WTC11 (cell line): ENCODE results near the gene ARMH2. TPM values are rescaled to one million over a fixed set of nuclear protein-coding genes. Genes with fewer than 3 reads are reported as not detected.
A peak's percentile ranks its signal among the peaks of the same experiment; 100 is the strongest.

ENCODE experiments used
- ATAC-seq: fragments of 200-7000 bp; cut with Tn5 transposase; 2 replicates; pipeline ENCODE4 v1.10.0; 2021; ENCODE audit warnings: mild to moderate bottlenecking, moderate library complexity
- CTCF ChIA-PET: fragments of 300-600 bp; sonication (Branson Sonifier 250); formaldehyde crosslinking; loops from one replicate; lab custom pipeline; 2021; ENCODE audit warnings: antibody characterized with exemption; lab: Charles Lee
- POLR2A ChIA-PET: fragments of 350-600 bp; sonication (Branson Sonifier 250); formaldehyde crosslinking; loops from one replicate; lab custom pipeline; 2021; ENCODE audit warnings: antibody characterized with exemption; lab: Charles Lee
- DNase-seq: peaks from one replicate; pipeline ENCODE4 v3.0.0; 2021; ENCODE audit warnings: low spot score
- H3K27ac Mint-ChIP-seq: 2 replicates; pipeline ENCODE4 v1.8.0; 2021; ENCODE audit warnings: mixed read lengths
- H3K27me3 Mint-ChIP-seq: 2 replicates; pipeline ENCODE4 v1.8.0; 2021; ENCODE audit warnings: low read depth, mild to moderate bottlenecking, moderate library complexity, mixed read lengths
- H3K36me3 Mint-ChIP-seq: 2 replicates; pipeline ENCODE4 v1.8.0; 2021; ENCODE audit warnings: mixed read lengths
- H3K4me1 Mint-ChIP-seq: 2 replicates; pipeline ENCODE4 v1.8.0; 2022; ENCODE audit warnings: mixed read lengths
- H3K4me3 Mint-ChIP-seq: 2 replicates; pipeline ENCODE4 v1.8.0; 2021; ENCODE audit warnings: mild to moderate bottlenecking, moderate library complexity, mixed read lengths
- H3K9me3 Mint-ChIP-seq: 2 replicates; pipeline ENCODE4 v1.8.0; 2021; ENCODE audit warnings: mixed read lengths
- ELF4 ChIP-seq: sonication (generic); formaldehyde crosslinking; IDR thresholded peaks from 2 replicates; pipeline ENCODE4 v1.8.1; 2022; ENCODE audit warnings: low read depth, mild to moderate bottlenecking, moderate library complexity, missing genetic modification reagents
- ETV6 ChIP-seq: sonication (generic); formaldehyde crosslinking; IDR thresholded peaks from 2 replicates; pipeline ENCODE4 v1.8.1; 2022; ENCODE audit warnings: mild to moderate bottlenecking, missing genetic modification reagents
- FOXK1 ChIP-seq: sonication (generic); formaldehyde crosslinking; IDR thresholded peaks from 2 replicates; pipeline ENCODE4 v1.8.0; 2022; ENCODE audit warnings: mild to moderate bottlenecking, moderate library complexity, missing genetic modification reagents
- GTF2I ChIP-seq: fragments of 250-450 bp; sonication (Bioruptor Pico); conservative IDR thresholded peaks from 2 replicates; pipeline ENCODE4 v1.4.0; 2021; ENCODE audit warnings: mild to moderate bottlenecking
- PRDM15 ChIP-seq: sonication (generic); formaldehyde crosslinking; IDR thresholded peaks from 2 replicates; pipeline ENCODE4 v1.8.0; 2022; ENCODE audit warnings: missing genetic modification reagents
- SP1 ChIP-seq: sonication (generic); formaldehyde crosslinking; conservative IDR thresholded peaks from 2 replicates; pipeline ENCODE4 v1.8.1; 2022; ENCODE audit warnings: missing genetic modification reagents
- ZBTB21 ChIP-seq: sonication (generic); formaldehyde crosslinking; IDR thresholded peaks from 2 replicates; pipeline ENCODE4 v1.8.1; 2023; ENCODE audit warnings: mild to moderate bottlenecking, missing genetic modification reagents, borderline replicate concordance
- total RNA-seq: library from RNA; stranded (reverse); gene quantifications from 3 replicates; pipeline ENCODE4 v1.2.3, GENCODE V29; 2021
- TF ChIP-seq, protein P1 (sequence below): sonication (generic); formaldehyde crosslinking; IDR thresholded peaks from 2 replicates; pipeline ENCODE4 v1.8.1; 2022; ENCODE audit warnings: low read depth, mild to moderate bottlenecking, moderate library complexity, missing genetic modification reagents, borderline replicate concordance
- TF ChIP-seq, protein P2 (sequence below): fragments of 250-450 bp; sonication (Bioruptor Pico); IDR thresholded peaks from 2 replicates; pipeline ENCODE4 v1.9.0; 2021; ENCODE audit warnings: mild to moderate bottlenecking, borderline replicate concordance

The ARMH2 gene
- total RNA-seq, 1 experiment from 2014 or later: not detected

GRCh38 chr6:24802271-24803059, 3.7 kb upstream of the ARMH2 start:
- TF ChIP-seq ELF4 (CRISPR knock-in tag) (no peak), GTF2I (CRISPR knock-in tag) (no peak)
- Mint-ChIP-seq H3K9me3 (no peaks in the 10 kb centered on the region), H3K27ac (peak overlapping the region; percentile 89; the same call in 1 of the 2 replicates), H3K27me3 (no peaks in the 10 kb centered on the region), H3K4me3 (no peak overlapping the region), H3K36me3 (no peaks in the 10 kb centered on the region), H3K4me1 (peaks cover 11% of the 10 kb centered on the region)
- no peak for DNase-seq
- ATAC-seq: no peak
- POLR2A ChIA-PET: interaction anchor here (0.7 kb wide), 2 partner anchors 157 to 478 kb away, joined by 6 read pairs; no protein-coding TSS in a partner anchor
- CTCF ChIA-PET: interaction anchor here (0.6 kb wide), 1 partner anchor 222 kb away, joined by 4 read pairs; no protein-coding TSS in a partner anchor

GRCh38 chr6:24799541-24799915, 811 bp upstream of the ARMH2 start:
- ChIA-PET CTCF (interaction anchor here (0.7 kb wide), 1 partner anchor 271 kb away, joined by 3 read pairs; no protein-coding TSS in a partner anchor), POLR2A (no interaction called here)
- TF ChIP-seq, protein P1, sequence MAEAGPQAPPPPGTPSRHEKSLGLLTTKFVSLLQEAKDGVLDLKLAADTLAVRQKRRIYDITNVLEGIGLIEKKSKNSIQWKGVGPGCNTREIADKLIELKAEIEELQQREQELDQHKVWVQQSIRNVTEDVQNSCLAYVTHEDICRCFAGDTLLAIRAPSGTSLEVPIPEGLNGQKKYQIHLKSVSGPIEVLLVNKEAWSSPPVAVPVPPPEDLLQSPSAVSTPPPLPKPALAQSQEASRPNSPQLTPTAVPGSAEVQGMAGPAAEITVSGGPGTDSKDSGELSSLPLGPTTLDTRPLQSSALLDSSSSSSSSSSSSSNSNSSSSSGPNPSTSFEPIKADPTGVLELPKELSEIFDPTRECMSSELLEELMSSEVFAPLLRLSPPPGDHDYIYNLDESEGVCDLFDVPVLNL: no peak
- no peak for TF ChIP-seq FOXK1 (CRISPR knock-in tag)
- TF ChIP-seq SP1: no peak
- TF ChIP-seq, protein P2, sequence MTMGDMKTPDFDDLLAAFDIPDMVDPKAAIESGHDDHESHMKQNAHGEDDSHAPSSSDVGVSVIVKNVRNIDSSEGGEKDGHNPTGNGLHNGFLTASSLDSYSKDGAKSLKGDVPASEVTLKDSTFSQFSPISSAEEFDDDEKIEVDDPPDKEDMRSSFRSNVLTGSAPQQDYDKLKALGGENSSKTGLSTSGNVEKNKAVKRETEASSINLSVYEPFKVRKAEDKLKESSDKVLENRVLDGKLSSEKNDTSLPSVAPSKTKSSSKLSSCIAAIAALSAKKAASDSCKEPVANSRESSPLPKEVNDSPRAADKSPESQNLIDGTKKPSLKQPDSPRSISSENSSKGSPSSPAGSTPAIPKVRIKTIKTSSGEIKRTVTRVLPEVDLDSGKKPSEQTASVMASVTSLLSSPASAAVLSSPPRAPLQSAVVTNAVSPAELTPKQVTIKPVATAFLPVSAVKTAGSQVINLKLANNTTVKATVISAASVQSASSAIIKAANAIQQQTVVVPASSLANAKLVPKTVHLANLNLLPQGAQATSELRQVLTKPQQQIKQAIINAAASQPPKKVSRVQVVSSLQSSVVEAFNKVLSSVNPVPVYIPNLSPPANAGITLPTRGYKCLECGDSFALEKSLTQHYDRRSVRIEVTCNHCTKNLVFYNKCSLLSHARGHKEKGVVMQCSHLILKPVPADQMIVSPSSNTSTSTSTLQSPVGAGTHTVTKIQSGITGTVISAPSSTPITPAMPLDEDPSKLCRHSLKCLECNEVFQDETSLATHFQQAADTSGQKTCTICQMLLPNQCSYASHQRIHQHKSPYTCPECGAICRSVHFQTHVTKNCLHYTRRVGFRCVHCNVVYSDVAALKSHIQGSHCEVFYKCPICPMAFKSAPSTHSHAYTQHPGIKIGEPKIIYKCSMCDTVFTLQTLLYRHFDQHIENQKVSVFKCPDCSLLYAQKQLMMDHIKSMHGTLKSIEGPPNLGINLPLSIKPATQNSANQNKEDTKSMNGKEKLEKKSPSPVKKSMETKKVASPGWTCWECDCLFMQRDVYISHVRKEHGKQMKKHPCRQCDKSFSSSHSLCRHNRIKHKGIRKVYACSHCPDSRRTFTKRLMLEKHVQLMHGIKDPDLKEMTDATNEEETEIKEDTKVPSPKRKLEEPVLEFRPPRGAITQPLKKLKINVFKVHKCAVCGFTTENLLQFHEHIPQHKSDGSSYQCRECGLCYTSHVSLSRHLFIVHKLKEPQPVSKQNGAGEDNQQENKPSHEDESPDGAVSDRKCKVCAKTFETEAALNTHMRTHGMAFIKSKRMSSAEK (CRISPR knock-in tag): no peak
- no peak for DNase-seq
- no peak overlapping the region for H3K4me3 Mint-ChIP-seq
- H3K4me1 Mint-ChIP-seq: peaks cover 13% of the 10 kb centered on the region
- H3K27me3 Mint-ChIP-seq: no peaks in the 10 kb centered on the region
- no peaks in the 10 kb centered on the region for H3K36me3 Mint-ChIP-seq
- no peak for ATAC-seq
- H3K27ac Mint-ChIP-seq: no peak overlapping the region
- H3K9me3 Mint-ChIP-seq: peaks cover 6% of the 10 kb centered on the region; the same call in 1 of the 2 replicates

DNA sequence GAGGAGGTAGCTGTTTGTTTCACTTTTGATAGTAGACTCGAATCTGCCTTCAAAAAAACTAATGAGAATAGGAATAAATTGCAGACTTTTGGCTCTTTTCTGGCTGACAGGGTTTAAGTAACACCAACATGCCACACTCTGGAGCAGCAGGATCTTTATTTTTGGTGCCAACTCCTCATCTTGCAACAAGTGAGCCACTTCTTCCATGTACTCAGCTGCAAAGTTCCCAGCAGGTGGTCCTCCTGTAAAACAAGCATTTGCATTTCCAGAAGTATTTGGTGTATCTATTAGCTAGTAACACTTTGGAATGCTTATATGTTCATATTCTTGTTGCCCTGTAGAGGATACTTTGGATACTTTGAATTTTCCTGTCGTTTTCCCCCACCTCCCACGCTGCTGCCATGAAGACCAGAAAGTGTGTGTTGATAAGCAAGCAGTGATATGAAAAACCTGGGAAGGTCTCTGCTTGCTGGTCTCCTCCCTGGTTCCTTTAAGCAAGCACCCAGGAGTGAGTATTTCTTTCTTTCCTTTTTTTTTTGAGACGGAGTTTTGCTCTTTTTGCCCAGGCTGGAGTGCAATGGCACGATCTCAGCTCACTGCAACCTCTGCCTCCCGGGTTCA, 1.0 kb downstream of the ARMH2 start:
- no peak overlapping the region for H3K4me3 Mint-ChIP-seq
- TF ChIP-seq ZBTB21 (CRISPR knock-in tag) (no peak), PRDM15 (CRISPR knock-in tag) (no peak), ETV6 (CRISPR knock-in tag) (no peak)
- H3K9me3 Mint-ChIP-seq: peaks cover 6% of the 10 kb centered on the region; the same call in 1 of the 2 replicates
- no peaks in the 10 kb centered on the region for H3K36me3 Mint-ChIP-seq
- CTCF ChIA-PET: interaction anchor here (0.6 to 2.5 kb wide), 2 partner anchors 220 to 228 kb away, joined by 3 to 9 read pairs; no protein-coding TSS in a partner anchor
- H3K4me1 Mint-ChIP-seq: peaks cover 13% of the 10 kb centered on the region
- H3K27ac Mint-ChIP-seq: no peak overlapping the region
- DNase-seq: no peak
- no peak for ATAC-seq
- no peaks in the 10 kb centered on the region for H3K27me3 Mint-ChIP-seq
- POLR2A ChIA-PET: no interaction called here
